GM21447 (cell line): ENCODE measurements around the gene ERG28.
A peak's percentile ranks its signal among the peaks of the same experiment; 100 is the strongest.
"Not testable (repeated sequence)": the region's sequence is repeated elsewhere in the genome, so short reads cannot be mapped to it uniquely, and the experiment has no call there.

Experiments used
- ATAC-seq: cut with Tn5 transposase; IDR thresholded peaks from one replicate; pipeline ENCODE4 v1.9.1; 2021; ENCODE audit not compliant: unreplicated experiment

ERG28 gene, protein sequence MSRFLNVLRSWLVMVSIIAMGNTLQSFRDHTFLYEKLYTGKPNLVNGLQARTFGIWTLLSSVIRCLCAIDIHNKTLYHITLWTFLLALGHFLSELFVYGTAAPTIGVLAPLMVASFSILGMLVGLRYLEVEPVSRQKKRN

DNA sequence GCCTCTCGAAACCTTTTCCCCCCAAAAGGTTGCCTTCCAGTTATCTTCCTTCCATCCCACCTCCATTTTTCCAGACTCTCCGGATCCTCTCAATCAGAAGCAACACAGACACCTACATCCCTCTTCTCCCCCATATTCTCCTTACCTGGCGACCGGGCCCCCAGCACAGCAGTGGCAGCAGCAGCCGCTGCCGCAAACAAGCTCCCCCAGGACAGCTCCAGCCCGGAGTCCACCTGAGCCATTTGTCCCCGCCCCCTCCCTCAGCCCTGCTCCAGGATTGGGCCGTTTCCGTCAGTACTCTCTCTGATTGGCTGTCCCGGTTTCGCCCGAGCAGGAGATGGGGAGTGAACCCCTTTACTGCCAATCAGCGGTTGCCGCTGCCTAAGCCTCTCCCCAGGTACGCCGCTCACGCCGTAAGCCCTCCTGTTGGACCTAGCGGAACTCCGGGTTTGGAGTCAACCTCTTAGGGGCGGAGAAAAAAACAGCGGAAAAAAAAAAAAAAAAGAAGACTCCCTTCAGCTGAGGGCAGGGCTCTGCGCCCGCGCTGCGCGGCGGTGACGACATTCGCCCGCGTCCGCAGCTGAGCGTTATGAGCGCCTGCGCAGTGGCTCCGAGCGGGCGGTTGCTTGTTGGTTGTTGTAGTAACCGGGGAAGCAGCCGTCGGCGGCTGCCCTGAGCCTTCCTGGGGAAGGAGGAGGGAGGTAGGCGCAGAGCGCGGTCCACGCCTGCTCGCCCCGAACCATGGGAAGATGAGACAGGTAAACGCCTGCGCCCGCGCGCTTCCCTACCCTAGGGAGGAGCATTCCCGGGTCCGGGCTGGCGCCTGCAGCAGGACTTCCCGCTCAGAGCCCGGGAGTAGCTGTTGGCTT, at the start of gene ERG28, which contains the start of gene TTLL5:
ERG28 (minus strand) TSS at position 247 of the 869 bp plus-strand sequence. CDS start 3,374 bp downstream, outside the sequence.
TTLL5 (plus strand) TSS at position 617 of the 869 bp plus-strand sequence. CDS start 1,904 bp downstream, outside the sequence.
- peak; percentile 97 for ATAC-seq

DNA sequence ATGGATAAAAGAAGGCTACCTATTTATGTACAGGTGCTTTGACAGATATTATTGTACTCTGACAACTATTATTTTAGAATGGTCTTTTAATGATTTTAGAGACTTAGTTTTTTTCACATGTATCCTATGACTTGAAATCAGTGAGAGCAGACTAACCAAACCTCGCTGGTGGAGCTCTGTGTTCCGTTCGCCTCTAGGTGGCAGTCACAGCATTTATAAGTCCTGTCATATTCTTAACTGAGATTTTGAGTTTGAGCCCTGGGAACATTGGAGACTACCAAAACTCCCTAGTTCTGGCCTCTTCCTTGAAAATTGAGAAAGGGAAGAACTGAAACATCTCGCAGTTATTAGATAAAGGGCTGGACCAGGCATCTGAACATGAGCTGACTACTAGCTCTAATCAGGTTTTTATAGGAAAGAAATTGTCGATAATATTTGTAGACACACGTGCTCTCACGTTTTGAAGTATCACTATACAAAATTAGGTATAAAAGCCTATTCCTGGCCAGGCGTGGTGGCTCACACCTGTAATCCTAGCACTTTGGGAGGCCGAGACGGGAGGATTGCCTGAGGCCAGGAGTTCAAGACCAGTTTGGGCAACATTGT, 48.6 kb upstream of the ERG28 start:
- ATAC-seq: peak; percentile 55

DNA sequence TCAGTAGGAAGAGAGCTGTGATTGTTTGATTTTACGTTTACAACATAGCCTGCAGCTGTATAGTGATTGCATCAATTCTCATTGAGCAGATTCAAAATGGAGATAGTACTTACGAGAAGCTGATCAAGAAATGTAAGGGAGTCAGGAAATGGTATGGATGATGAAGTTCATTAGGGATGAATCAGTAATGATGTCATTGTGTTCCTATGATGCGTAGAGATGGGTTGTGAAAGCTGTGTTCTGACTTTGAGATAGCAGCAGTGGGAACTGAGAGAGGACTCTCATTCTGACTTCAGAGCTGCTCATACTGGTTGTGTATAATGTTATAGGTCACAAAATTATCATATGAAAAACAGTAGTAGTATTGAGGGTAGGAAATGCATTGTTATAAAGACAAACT, 44.3 kb upstream of the ERG28 start:
- no peak for ATAC-seq

DNA sequence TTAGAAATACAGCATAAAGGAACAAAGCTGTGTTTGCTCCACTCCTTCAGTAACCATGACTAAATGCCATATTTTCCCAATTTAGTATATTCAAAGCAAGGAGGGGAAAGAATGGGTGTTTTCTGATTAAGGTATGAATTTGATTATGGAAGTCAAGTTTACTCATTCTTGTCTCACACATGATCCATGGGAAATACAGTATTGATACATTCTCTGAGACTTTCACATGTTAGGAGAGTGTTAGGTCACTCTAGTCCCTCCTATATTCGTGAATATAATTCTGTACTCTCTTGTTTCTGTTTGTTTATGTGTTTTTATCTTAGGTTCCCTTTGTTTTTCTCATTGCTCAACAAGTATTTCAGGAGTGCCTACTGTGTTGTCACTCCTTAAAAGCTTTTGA, 42.8 kb upstream of the ERG28 start:
- no peak for ATAC-seq

DNA sequence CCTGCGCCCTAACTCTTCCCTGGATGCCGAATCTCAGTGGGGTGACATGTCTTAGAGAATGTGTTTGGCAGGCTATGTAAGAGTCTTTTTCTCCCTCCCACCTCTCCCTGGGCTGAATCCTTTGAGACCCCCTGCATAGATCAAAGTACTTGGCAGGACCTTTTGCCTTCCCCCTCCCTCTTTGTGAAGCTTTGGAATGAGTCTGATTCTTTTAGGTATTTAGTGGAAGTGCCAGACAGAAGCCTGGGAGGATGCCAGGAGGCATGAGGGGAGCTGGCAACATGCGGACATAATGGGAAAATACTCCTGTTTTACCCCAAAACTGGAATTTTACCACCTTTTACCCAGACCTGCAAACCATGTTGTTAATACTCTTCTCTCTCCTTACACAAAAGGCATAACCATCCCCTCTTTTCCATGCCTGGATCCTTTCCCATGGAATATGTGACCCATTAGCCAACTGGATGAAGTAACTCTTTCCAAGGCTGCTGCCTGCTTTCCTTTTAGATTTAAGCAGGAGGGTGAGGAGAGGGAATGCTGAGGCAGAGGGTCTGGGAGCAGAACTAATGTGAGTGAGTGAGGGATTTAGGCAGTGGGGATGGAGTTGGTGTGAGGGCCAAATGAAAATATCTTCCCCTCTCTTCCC, 42.1 kb upstream of the ERG28 start:
- ATAC-seq: no peak

DNA sequence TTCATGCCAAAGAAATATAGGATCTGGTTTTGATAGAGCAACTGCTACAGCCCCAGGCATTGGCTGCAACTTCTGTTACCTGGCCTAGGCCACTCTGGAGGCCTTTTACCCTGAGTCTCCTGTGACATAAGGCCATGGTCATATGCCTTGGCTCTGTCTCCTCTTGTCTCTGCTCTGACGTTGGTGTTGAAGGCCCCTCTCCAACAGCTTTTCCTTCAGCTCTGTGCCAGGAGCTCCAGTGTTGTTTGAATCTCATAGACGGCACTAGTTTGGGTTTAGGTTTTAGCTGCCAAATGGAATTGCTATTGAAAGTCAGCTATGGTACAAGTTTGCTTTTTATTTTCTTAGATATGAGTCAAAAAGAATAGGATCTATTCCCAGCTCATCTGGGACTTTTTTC, 41.4 kb upstream of the ERG28 start:
- ATAC-seq: no peak

DNA sequence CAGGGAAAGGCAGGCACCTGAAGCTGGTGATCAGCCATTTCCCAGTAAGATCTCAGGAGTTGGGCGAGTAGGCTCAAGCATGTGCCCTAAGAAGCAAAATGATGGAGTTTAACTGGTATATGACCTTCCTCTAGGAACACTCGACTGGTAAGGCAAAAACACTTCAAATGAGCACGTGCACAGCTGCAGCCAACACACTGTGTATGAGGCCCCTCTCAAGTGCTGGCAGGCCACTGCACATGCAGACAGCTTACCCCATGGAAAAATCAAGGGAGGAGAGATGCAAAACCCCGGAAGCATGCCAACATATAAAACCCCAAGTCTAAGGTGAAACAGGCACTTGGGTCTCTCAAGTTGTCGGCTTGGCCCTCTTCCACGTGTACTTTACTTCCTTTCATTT, 39.6 kb upstream of the ERG28 start:
- no peak for ATAC-seq

DNA sequence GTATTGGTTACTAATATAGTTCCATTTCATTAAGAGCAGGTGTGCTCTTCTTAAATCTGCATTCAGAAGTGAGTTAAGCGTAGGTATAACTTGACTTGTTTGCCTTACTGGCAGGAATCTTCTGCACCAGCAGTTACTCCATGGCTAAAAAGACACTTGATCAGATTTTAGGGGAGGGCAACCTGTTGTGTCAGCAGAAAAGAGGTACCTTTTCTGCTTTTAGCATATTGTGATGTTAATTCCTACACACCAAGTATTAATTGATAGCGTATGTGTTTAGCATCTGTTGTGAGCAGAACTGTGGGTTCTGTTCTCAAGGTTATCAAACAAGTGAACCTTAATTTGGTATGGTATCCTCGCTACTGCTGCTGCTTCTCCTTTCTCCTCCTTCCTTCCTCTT, 38.7 kb upstream of the ERG28 start:
- ATAC-seq: no peak

DNA sequence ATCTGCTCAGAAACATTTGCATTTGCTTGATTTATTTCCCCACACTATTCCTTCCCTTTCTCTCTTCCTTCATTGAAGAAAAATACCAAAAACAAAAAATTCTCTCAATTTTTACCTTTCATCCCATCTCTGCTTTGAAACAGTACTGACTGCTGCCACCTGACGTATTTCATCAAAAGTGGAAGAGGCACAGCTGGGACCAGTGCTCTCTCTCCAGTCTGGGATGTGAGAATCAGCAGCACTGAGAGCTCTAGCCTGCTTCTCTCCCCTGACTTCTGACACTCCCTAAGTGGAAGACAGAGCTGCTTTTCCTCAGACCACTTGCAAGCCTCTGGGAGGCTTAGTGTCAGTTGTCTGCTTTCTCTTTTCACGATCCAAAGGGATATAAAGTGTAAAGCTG, 37.2 kb upstream of the ERG28 start:
- no peak for ATAC-seq

DNA sequence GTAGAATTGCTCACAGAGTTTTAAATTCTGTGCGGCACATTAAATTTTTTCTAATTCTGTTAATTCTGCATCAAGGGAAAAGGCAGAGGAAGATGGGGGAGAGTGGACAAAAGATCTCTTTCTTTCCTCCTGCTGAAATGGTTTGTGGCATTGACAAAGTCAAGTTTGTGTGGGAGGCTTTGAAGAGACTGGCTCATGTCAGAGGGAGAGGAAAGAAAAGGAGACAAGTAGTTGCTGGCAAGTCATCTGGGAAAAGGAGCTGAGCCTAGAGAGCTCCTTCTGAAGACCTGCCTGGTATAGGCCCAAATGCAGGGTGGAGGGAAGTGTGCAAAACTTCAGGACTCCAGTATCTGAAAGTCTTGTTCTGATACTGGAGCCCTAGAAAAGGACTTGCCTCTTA, 36.7 kb upstream of the ERG28 start:
- ATAC-seq: no peak

DNA sequence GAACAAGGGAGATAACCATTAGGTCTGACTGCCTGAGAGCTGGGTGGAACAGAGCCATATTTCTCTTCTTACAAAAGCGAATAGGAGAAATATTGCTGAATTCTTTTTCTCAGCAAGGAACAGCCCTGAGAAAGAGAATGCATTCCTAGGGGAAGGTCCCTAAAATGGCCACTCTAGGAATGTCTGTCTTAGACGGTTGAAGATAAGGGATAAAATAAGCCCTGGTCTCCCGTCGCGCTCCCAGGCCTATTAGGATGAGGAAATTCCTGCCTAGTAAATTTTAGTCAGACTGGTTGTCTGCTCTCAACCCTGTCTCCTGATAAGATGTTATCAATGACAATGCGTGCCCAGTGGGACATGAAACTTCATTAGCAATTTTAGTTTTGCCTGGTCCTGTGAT, 34.3 kb upstream of the ERG28 start:
- not testable (repeated sequence) for ATAC-seq

DNA sequence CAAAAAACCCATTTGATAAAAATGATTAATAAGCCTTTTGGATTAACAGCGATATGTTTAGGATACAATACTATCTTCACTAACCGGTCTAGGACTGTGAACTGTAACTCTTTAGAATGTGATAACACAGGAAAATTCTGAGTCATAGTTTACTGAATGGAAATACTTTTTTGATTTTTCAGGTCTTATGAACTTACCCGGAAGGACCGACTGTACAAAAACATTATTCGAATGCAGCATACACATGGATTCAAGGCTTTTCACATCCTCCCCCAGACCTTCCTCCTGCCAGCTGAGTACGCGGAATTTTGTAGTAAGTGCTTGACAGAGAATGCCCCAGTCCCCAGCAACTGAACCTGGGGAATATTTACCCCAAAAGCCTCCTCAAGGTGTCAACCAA, 29.3 kb upstream of the ERG28 start:
- ATAC-seq: no peak

DNA sequence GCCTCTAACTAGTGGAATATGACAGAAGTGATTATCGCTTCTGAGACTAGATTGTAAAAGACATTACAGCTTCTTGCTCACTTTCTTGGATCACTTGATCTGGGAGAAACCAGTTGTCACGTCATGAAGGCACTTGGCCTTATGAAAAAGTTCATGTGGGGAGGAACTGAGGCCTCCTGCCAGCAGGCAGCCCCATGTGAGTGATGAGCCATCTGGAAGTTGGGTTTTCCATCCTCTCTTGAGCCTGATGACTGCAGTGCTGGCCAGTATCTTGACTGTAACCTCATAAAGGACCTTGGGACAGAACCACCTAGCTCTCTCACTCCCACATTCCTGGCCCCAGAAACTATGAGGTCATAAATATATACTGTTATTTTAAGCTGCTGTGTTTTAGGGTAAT, 28.3 kb upstream of the ERG28 start:
- no peak for ATAC-seq

DNA sequence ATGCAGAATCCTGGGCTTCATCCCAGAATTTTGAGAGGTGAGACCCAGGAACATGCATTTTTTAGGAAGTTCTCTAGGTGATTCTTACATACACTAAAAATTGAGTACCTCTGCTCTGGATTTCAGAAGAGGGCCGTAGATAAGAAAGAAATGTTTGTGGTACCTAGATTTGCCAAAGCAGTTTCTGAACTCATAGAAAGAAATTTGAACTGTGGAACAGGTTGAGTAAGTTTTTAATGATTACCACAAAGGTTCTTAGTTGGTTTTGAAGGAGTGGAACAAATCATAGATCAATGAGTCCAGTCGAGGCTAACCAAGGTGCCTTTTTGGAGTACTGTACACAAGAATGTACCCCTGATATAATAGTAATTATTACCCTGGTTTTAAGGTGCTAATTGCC, 25.2 kb upstream of the ERG28 start:
- no peak for ATAC-seq

DNA sequence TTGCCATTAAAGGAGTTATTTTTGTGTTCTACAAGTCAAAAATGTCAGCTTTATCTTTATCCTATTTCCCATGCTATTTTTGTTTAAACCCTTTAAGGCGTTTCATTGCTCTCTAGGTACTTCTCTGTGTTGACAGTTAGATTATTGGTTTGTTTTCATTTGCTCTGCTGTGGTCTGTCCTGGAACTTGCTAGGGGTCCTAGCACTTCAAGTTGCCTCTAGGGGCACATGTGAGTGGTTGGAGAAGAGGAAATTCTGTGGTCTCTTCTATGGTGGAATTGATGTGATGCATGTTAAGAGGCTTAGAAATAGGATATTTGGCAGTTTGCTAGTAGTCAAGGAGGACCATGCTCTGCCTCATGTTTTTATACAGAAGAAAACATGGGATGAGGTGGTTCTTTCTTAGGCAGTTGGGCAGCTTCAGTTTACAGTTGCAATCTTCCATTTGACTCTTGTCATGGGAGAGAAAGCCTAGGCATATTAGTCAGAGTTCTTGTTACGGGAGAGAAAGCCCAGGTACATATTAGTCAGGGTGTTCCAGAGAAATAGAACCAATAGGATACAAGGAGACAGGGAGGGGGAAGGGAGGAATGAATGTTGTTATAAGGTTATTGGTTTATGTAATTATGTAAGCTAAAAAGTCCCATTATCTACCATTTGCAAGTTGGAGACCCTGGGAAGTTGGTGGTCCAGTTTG, 14.7 kb upstream of the ERG28 start:
- ATAC-seq: no peak

DNA sequence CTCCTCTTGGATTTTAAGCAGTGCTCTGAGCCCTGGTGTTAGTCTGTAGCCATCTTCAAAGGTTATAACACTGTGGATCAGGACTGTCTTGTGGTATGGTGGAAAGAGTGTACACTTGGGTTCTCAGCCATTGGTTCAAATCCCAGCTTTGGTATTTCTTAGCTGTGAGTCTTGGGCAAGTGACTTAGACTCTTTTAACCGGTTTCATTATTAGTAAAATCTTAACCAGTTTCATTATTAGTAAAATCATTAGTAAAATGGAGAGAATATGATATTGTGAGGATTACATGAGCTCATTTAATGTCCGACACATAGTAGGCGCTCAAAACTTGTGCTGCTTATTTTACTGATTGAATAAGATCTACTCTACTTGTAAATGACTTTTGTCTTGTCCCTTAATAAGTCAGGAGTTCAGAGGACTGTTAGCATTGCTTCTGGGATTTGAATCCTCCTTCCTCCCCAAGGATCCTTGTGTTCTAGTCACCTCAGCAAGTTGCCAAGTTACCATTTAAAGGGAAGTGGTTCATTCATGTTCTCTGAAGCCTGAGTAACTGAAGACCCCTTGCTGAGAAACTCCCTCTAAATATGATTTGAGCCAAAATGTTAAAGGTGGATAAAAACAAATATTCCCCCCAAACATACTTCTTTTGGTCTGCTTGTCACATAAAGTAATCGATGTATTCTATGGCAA, 12.8 kb upstream of the ERG28 start:
- ATAC-seq: no peak

DNA sequence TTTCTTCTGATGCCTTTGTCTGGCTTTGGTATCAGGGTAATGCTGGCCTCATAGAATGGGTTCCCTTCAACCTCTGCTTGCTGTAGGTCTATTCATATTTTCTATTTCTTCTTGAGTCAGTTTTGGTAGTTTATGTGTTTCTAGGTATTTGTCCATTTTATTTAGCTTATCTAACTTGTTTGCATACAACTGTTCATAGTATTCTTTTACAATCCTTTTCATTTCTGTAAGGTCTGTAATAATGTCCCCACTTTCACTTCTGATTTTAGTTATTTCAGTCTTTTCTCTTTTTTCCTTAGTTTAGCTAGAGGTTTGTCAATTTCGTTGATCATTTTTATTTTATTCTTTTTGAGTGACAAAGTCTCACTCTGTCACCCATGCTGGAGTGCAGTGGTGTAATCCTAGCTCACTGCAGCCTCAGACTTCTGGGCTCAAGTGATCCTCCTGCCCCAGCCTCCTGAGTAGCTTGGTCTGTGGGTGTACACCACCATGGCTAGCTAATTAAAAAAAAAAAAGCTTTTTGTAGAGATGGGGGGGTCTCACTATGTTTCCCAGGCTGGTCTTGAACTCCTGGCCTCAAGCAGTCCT, 12.0 kb upstream of the ERG28 start:
- ATAC-seq: no peak

DNA sequence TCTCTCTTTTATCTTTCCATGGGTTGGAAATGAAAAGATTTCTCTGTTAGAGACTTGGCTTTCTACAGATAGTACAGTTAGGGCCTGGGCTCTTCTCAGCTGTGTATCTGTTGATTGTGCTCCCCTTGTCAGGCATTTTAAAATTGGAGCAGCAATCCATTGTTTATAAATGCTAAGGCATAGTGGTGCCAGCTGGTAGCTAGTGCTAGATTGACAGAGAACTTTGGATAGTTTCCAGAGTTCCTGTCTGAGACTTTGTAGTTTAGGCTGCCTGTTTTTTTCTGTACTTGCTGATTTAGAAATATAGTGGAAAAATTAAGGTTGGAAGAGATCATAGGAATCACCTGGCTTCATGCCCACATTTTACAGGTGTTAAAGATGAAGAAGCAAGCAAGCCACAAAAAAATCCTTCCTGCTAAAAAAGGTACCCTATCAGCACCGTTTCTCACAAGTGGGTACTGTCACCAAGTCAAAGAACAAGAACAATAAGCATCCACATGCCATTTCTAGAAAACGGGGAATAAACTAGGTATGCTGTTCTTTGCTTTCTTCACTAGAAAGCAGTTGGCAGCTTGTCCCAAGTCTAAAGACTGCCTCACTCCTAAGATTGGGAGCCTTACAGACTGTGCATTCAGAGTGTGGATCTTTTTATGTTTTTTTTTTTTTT, 6.6 kb upstream of the ERG28 start:
- ATAC-seq: no peak

DNA sequence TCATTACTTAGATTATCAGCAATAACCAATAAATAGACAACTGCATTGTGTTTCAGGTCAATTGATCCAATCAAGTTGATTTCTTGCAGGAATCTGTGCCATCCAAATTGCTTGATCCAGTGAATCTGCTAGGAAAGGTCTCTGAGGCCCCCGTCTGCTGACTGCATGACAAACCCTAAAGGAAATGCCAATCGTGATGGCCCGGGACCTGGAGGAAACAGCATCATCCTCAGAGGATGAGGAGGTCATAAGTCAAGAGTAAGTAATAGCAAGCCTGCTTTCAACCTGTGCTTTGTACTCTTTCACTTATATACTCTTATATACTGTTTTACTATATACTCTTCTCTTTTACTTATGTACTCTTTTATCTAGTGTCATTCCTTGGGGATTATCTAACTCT, 2.3 kb upstream of the ERG28 start:
- no peak for ATAC-seq

DNA sequence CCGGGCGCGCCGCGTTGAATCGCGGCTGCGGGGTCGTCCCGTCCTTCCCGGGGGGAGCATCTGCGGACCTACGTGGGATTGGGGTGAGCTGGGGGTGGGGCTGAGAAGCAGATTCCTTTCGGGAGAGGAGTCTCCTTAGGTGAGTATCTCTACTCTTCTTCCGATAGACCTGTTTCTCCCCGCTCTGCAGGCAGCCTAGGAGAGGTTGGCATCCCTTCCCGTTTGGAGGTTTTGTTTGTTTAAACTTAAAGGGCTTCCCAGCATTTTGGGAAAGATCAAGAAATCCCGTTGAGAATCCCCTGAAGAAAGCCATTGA, 781 bp upstream of the ERG28 start:
- ATAC-seq: peak; percentile 14
